Pericardium fibroblast (primary cell): ENCODE data around the gene PRPH. TPM values are rescaled to one million over a fixed set of nuclear protein-coding genes. Genes with fewer than 3 reads are reported as not detected.

ENCODE experiments used
- total RNA-seq: library from RNA; depleted of rRNA; stranded (reverse); fragments of >200 nt; gene quantifications from 2 replicates; pipeline ENCODE4 v1.2.3, GENCODE V29; 2015

PRPH gene
- 0.09 TPM in 1 of 2 replicates, not detected in the other for total RNA-seq

GRCh38 chr12:49295082-49295936 lies at the start of gene PRPH:
Gene PRPH (plus strand): TSS chr12:49295147. CDS start chr12:49295201, 54 bp downstream.

GRCh38 chr12:49264873-49265792 lies 29.8 kb upstream of the PRPH start, which contains the start of gene TUBA1C:
Gene TUBA1C (plus strand): TSS chr12:49265082. CDS start chr12:49265182, 100 bp downstream.

GRCh38 chr12:49322708-49323523 lies 28.0 kb downstream of the PRPH start, which contains the start of gene TROAP:
Gene TROAP (plus strand): TSS chr12:49323255. CDS start chr12:49323609, 354 bp downstream.

GRCh38 chr12:49336645-49337584 lies 42.0 kb downstream of the PRPH start, which contains the start of gene C1QL4:
Gene C1QL4 (minus strand): TSS chr12:49337188. CDS start chr12:49336477, 711 bp downstream.

GRCh38 chr12:49346659-49347310 lies 51.8 kb downstream of the PRPH start, which contains the start of gene DNAJC22:
Gene DNAJC22 (plus strand): TSS chr12:49346888. CDS start chr12:49348873, 1,985 bp downstream.

Other genes with a start within 250 kb of the PRPH start
- gene KMT2D, start 234.4 kb upstream of the PRPH start, total RNA-seq, result 12.3 and 15.5 TPM in 2 replicates
- 0.09 and 0.47 TPM in 2 replicates for gene RHEBL1, start 225.2 kb upstream of the PRPH start, total RNA-seq
- not detected in 2 replicates for gene DHH, start 200.3 kb upstream of the PRPH start, total RNA-seq
- gene LMBR1L, start 184.3 kb upstream of the PRPH start, total RNA-seq, result 28.1 and 42.3 TPM in 2 replicates
- 467 and 912 TPM in 2 replicates for gene TUBA1B, start 163.8 kb upstream of the PRPH start, total RNA-seq
- gene TUBA1A, start 106.1 kb upstream of the PRPH start, total RNA-seq, result 310 and 595 TPM in 2 replicates
- 226 and 369 TPM in 2 replicates for gene TUBA1C, start 30.1 kb upstream of the PRPH start, total RNA-seq
- 0.70 and 1.6 TPM in 2 replicates for gene TROAP, start 28.1 kb downstream of the PRPH start, total RNA-seq
- not detected in 2 replicates for gene C1QL4, start 42.0 kb downstream of the PRPH start, total RNA-seq
- gene DNAJC22, start 51.7 kb downstream of the PRPH start, total RNA-seq, result 0.34 and 4.3 TPM in 2 replicates
- 15.3 and 27.0 TPM in 2 replicates for gene SPATS2, start 72.3 kb downstream of the PRPH start, total RNA-seq
- not detected in 2 replicates for gene KCNH3, start 243.9 kb downstream of the PRPH start, total RNA-seq